Stimulated activated CD4-positive, alpha-beta T cell treated with anti-CD3 and anti-CD28 coated beads, TNF-alpha, amount 100 ng/mL, for 4 hours (primary cell): ENCODE measurements around the gene ZFP36L1.

ENCODE experiments used
- DNase-seq, 3 experiments: peaks; one replicate each; pipeline ENCODE4 v3.0.0-alpha.2; 2020; ENCODE audit warnings: low read depth in 3 of 3

Gene ZFP36L1

GRCh38 chr14:68792979-68793733 lies at the start of gene ZFP36L1:
TSS of gene ZFP36L1 (minus strand) at chr14:68793067. CDS start at chr14:68792938, 129 bp downstream.
- peak; percentile 74 to 90 (median 87) for DNase-seq

GRCh38 chr14:68842298-68842697 lies 49.4 kb upstream of the ZFP36L1 start:
- no peak for DNase-seq

- no peak for DNase-seq
These were observed 48.3 kb upstream of the ZFP36L1 start for GRCh38 chr14:68841016-68841809.

GRCh38 chr14:68840454-68840853 lies 47.6 kb upstream of the ZFP36L1 start:
- DNase-seq, result no peak

GRCh38 chr14:68836082-68836481 lies 43.2 kb upstream of the ZFP36L1 start:
- no peak for DNase-seq

- DNase-seq, result no peak
These were observed 41.9 kb upstream of the ZFP36L1 start for GRCh38 chr14:68834816-68835215.

GRCh38 chr14:68828698-68829097 lies 35.8 kb upstream of the ZFP36L1 start:
- DNase-seq, result no peak

- DNase-seq, result no peak
These were observed 32.9 kb upstream of the ZFP36L1 start for GRCh38 chr14:68825729-68826128.

GRCh38 chr14:68824517-68825347 lies 31.9 kb upstream of the ZFP36L1 start:
- DNase-seq, result no peak

GRCh38 chr14:68824207-68824516 lies 31.3 kb upstream of the ZFP36L1 start:
- no peak for DNase-seq

GRCh38 chr14:68823434-68824206 lies 30.8 kb upstream of the ZFP36L1 start:
- DNase-seq, result no peak

GRCh38 chr14:68822926-68823325 lies 30.1 kb upstream of the ZFP36L1 start:
- DNase-seq, result no peak

GRCh38 chr14:68822132-68822651 lies 29.3 kb upstream of the ZFP36L1 start:
- no peak for DNase-seq

GRCh38 chr14:68820999-68821683 lies 28.3 kb upstream of the ZFP36L1 start:
- DNase-seq, result no peak

GRCh38 chr14:68820536-68820935 lies 27.7 kb upstream of the ZFP36L1 start:
- no peak for DNase-seq

- no peak for DNase-seq
These were observed 27.3 kb upstream of the ZFP36L1 start for GRCh38 chr14:68820119-68820518.

- DNase-seq, result no peak
These were observed 26.4 kb upstream of the ZFP36L1 start for GRCh38 chr14:68819260-68819691.

GRCh38 chr14:68817506-68818212 lies 24.8 kb upstream of the ZFP36L1 start:
- DNase-seq, result no peak

GRCh38 chr14:68816943-68817430 lies 24.1 kb upstream of the ZFP36L1 start:
- no peak for DNase-seq
